Hindlimb muscle (tissue), 1 donor: ENCODE results near the gene COG2. TPM values are rescaled to one million over a fixed set of nuclear protein-coding genes. Genes with fewer than 3 reads are reported as not detected.
"Not testable (repeated sequence)": the region's sequence is repeated elsewhere in the genome, so short reads cannot be mapped to it uniquely, and the experiment has no call there.

Experiments
- DNase-seq: peaks from one replicate; pipeline ENCODE4 v3.0.0-alpha.2; 2013
- polyA plus RNA-seq: library from polyadenylated mRNA; unstranded; fragments of 120-200 nt; gene quantifications from one replicate; pipeline ENCODE4 v1.2.1, GENCODE V29; 2013; ENCODE audit not compliant: insufficient read length

Gene COG2
- polyA plus RNA-seq, 1 donor, result 23.9 TPM

- not testable (repeated sequence) for DNase-seq
These were observed 79.7 kb downstream of the COG2 start for GRCh38 chr1:230721849-230722522.

DNA sequence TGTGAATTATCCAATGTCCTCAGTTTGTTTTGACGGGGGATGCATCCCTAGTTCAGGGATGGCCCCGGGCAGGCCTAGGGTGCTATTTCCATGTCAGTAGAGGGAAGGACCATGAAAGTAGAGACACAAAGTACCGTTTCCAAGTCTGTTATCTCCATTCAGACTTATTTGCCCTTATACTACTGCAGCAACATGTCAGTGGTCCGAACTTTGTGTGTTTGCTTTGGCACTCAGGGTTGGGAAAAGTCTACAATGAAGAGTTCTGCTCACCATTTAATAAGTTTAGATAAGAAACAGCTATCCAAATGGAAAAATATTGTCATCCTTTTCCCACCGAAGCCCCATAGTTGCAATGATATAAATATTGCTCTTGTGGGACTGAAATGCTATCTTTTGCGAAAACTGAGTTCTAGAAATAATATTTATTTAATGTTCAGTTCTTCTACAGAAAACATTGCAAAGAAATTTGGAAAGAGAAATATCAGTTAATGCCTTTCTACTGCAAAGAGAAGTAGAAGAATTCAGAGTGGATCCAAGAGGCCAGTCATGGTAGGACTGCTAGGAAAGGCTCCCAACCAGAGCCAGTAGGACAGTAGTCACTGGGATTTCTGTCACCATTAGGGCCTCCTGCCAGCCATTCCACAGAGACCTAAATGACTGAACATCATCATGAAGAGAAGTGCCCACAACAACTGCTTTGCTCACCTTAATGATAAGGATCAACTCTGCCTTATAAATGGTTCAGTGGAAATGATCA lies 83.2 kb downstream of the COG2 start:
- no peak for DNase-seq

DNA sequence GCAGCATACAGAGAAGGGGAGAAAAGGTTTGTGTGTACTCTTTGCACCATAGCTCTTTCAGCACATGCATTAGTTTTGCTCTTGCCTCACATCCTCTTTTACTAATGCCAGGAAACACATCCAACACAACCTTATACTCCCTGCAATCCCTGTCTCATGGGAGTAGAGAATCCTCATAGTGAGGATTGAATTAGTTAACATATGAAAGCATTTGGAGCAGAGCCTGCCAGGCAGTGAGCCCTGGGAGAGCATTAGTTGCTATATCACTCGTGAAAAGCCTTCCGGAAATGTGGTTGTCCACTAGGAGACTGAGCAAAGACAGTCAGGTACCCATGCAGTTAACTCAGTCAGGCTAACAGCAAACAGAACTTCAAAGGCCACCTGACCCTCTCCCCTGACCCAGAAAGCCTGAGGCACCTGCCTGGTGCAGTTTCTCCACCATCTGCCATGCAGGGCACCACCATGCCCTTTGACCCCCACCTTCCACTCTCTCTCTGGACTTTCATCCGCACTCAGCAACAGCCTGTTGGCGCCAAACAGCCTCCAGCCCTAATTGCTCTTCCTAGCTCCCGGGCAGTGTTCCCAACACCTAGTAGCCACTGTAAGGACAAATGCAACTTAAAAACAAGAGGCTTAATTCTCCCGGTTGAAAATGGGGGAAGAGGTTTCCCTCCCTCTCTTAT lies 86.6 kb downstream of the COG2 start:
- DNase-seq, result no peak

DNA sequence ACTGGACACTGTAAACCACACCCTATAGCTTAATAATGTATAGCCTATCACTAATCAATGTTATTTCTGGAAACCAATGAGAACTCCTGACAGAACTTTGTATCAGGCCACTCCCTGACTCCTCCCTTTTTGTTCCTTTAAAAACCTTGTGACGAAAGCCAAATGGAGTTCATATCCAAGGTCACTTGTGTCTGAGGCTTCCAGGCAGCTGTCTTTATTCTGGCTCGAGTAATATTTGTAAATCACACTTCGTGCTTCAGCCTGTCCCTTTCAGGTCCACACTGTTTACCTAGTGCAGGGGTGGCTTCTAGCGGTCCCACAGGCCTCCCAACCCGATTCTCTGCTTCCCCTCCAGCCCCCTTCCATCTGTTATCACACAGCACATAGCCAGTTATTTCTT lies 88.7 kb downstream of the COG2 start:
- no peak for DNase-seq

DNA sequence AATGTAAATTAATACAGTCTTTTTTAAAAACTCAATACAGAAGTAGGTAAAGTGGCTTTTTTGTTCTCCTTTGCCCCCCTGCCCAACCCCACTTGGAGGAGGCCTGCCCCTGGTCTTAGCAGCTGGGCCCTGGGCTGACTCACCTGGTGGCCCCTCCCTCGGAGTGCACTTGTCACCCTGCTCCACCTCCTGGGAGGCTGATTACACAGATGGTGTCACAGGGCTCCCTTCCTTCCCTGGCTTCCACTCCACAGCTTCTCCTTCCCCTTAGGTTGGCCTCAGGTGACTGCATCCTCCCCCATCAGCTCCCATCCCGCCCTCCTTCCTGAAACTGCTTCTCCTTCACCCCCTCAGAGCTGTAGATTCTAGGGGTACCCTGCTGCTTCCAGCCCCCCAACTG lies 93.2 kb downstream of the COG2 start:
- DNase-seq, result no peak

GRCh38 chr1:230737622-230738262 lies 95.5 kb downstream of the COG2 start:
- no peak for DNase-seq

DNA sequence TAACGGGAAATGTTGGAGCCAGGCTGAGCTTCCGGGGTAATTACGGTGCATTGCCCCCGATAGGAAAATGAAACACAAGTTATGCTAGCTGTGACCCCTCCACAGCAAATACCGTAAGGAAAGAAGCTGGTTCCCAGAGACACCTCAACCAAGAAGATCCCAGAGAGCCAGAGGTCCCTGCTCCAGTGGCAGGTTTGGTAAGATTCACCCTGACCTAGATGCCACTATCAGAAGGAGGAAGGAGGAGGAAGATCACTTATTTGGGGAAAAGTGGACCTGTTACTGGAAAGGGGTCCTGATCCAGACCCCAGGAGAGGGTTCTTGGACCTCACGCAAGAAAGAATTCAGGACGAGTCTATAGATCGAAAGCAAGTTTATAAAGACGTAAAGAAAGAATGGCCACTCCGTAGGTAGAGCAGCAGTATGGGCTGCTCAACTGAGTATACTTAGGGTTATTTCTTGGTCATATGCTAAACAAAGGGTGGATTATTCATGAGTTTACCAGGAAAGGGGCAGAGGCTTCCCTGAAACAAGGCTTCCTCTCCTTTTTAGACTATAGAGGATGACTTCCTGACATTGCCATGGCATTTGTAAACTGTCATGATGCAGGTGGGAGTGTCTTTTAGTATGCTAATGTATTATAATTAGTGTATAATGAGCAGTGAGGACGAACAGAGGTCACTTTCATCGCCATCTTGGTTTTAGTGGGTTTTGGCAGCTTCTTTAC lies 97.4 kb downstream of the COG2 start:
- no peak for DNase-seq

Other genes with a start within 250 kb of the COG2 start
- gene PGBD5, start 216.1 kb upstream of the COG2 start, polyA plus RNA-seq, result 33.4 TPM
- gene AGT, start 71.6 kb downstream of the COG2 start, polyA plus RNA-seq, result 17.9 TPM
- 0.57 TPM for gene CAPN9, start 104.9 kb downstream of the COG2 start, polyA plus RNA-seq
- gene C1orf198, start 226.0 kb downstream of the COG2 start, polyA plus RNA-seq, result 63.2 TPM